Effector CD4-positive, alpha-beta T cell (primary cell): ENCODE data around the gene NFE2L2.
A peak's percentile ranks its signal among the peaks of the same experiment; 100 is the strongest.
"Not testable (repeated sequence)": the region's sequence is repeated elsewhere in the genome, so short reads cannot be mapped to it uniquely, and the experiment has no call there.

Source experiments
- DNase-seq: peaks from one replicate; pipeline ENCODE4 v3.0.0-alpha.2; 2020

The NFE2L2 gene

GRCh38 chr2:177279847-177280246 is 15.3 kb upstream of the NFE2L2 start:
- no peak for DNase-seq

- DNase-seq, result no peak
These were observed 11.2 kb upstream of the NFE2L2 start for GRCh38 chr2:177275743-177276055.

GRCh38 chr2:177275040-177275742 is 10.7 kb upstream of the NFE2L2 start:
- no peak for DNase-seq

GRCh38 chr2:177273408-177273807 is 8.9 kb upstream of the NFE2L2 start:
- no peak for DNase-seq

GRCh38 chr2:177272765-177273164 is 8.2 kb upstream of the NFE2L2 start:
- no peak for DNase-seq

GRCh38 chr2:177271981-177272666 is 7.6 kb upstream of the NFE2L2 start:
- no peak for DNase-seq

- no peak for DNase-seq
These were observed 6.0 kb upstream of the NFE2L2 start for GRCh38 chr2:177270531-177270930.

- no peak for DNase-seq
These were observed 4.4 kb upstream of the NFE2L2 start for GRCh38 chr2:177268901-177269300.

GRCh38 chr2:177268187-177268871 is 3.8 kb upstream of the NFE2L2 start:
- DNase-seq, result no peak

GRCh38 chr2:177266955-177267354 is 2.4 kb upstream of the NFE2L2 start:
- DNase-seq, result not testable (repeated sequence)

GRCh38 chr2:177265824-177266817 is 1.6 kb upstream of the NFE2L2 start:
- no peak for DNase-seq

GRCh38 chr2:177264209-177264692 is 276 bp downstream of the NFE2L2 start:
- no peak for DNase-seq

- DNase-seq, result peak; percentile 96
These were observed 897 bp downstream of the NFE2L2 start for GRCh38 chr2:177263451-177264208.

GRCh38 chr2:177262958-177263450 is 1.5 kb downstream of the NFE2L2 start:
- DNase-seq, result no peak

- DNase-seq, result no peak
These were observed 2.4 kb downstream of the NFE2L2 start for GRCh38 chr2:177262092-177262491.

GRCh38 chr2:177261116-177262060 is 3.1 kb downstream of the NFE2L2 start:
- DNase-seq, result no peak

GRCh38 chr2:177260379-177260778 is 4.1 kb downstream of the NFE2L2 start:
- DNase-seq, result no peak

GRCh38 chr2:177258059-177258458 is 6.5 kb downstream of the NFE2L2 start:
- no peak for DNase-seq

GRCh38 chr2:177257471-177257870 is 7.1 kb downstream of the NFE2L2 start:
- DNase-seq, result no peak

GRCh38 chr2:177256695-177257094 is 7.8 kb downstream of the NFE2L2 start:
- DNase-seq, result no peak
